Stimulated activated CD8-positive, alpha-beta memory T cell treated with anti-CD3 and anti-CD28 coated beads, Interleukin-12 subunit alpha, Interleukin-12 subunit beta, amount 100 ng/mL, for 1 hour (primary cell): ENCODE data around the gene KRT79.

Experiments used
- DNase-seq: peaks from one replicate; pipeline ENCODE4 v3.0.0-alpha.2; 2020; ENCODE audit warnings: low read depth

KRT79 gene

DNA sequence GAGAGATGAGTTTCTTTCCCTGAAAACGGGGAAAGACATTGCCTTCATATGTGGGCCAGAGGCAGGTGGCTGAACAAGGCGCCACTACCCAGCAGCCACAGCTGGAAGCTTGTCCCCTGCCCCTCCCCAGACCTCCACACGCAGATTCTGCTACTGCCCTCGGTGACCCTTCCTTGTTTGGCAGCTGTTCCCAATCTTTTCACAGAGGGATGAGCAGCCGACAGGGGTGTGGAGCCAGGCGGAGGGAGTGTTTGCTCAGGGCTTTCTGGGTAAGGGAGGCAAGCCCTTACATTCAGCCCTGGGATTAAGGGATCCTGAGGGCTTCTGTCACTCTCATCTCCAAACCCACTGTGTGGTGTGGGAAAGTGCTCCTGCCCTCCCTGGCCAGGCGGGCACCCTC is 15.7 kb downstream of the KRT79 start:
- no peak for DNase-seq

DNA sequence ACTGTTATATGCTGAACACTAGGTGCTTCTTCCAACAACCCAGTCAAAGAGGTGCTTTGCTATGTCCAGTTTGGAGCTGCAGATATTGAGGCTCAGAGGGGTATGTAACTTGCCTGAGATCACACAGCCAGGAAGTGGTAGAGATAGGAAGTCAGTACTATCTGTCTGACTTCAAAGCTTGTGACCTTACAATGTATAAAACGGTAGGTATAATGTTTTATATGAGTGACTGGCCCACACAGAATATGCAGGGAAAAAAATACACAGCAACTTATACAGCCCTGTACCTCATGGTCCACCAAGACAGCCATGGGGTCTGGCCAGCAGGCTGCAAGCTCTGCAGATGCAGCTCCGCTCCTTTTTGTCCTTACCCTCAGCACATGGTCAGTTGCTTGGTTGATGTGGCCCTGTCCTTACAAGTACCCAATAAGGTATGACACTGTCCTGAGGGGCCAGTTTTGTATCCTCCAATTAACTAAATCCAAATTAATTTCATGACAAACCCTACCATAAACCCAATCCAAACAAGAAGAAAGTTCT is 16.3 kb downstream of the KRT79 start:
- DNase-seq, result no peak

DNA sequence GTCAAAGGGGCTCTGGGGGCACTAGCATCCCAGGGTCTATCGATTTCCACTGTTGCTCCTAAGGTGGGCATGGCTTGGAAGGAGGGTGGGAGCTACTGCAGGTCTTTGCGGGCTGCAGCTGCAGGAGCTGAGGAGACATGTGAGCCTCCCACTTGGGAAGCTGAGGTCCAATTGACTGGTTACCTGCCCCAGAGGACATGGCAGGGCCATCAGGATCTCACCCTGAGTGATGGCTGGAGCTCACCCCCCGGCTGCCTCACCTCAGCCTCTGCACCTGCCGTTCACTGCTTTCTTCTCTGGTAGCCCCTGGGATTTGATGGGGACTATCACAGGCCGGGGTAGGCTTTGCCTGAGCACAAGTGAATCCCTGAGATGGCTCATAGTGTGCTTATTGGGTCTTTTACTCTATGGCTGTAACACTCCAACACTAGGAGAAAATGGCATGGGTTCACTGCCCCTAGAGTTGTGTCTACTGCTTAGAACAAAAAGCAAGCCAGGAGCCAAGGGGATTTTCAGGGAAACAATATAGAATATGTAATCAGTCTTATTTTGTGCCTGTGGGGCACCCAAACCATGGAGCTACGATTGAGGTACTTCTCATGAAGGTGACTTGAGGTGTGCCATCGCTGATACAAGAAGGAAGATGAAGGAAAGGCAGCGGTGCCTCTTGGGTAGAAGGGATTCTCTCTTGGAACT is 17.0 kb downstream of the KRT79 start:
- DNase-seq, result no peak

DNA sequence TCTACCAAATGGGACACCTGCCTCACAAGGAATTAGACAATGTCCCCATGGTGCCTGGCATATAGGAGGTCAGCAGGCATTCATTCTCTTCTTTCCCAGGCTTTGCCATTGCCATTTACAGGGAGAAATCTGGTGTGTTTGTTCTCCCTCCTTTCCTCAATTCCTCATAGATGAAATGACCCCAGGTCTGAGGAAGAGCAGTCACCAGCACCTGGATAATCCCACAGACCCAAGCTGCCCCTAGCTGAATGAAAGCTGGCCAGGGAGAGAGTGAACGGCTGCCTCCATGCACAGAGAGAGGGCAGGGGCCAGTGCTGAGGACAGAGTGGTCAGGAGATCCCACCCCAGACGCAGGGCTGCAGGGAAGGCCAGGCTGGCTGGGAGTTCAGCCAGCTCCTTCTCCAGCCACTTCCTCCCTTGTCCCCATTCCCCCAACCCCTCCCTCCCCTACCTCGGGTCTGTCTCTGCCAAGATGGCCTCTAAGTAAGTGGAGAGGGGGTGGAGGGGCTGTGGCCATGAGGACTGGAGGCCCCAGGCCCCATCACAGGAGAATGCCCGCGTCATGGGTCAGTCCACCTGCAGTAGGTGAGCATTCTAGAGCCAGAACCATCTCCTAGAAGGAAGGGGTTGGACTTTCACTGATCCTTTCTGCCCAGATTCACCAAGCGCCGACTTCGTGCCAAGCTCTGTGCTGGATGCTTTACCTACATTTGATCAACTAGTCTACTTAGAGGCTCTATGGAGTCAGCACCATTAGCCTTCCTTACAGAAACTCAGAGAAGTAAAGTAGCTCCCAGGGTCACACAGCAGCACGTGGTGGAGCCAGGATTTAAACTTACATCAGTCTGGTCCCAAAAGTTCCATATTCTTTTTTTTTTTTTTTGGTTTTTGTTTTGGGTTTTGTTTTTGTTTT is 18.2 kb downstream of the KRT79 start:
- DNase-seq, result no peak

DNA sequence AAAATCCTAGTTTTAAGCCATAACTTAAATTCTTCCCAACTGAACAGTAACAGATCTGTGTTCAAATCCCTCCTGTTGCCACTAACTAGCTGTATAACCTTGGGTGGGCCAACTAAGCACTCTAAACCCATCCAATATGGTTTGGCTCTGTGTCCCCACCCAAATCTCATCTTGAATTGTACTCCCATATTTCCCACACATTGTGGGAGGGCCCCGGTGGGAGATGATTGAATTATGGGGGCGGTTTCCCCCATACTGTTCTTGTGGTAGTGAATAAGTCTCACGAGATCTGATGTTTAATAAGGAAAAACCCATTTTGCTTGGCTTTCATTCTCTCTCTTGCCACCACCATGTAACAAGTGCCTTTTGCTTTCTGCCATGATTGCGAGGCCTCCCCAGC is 18.9 kb downstream of the KRT79 start:
- DNase-seq, result no peak

DNA sequence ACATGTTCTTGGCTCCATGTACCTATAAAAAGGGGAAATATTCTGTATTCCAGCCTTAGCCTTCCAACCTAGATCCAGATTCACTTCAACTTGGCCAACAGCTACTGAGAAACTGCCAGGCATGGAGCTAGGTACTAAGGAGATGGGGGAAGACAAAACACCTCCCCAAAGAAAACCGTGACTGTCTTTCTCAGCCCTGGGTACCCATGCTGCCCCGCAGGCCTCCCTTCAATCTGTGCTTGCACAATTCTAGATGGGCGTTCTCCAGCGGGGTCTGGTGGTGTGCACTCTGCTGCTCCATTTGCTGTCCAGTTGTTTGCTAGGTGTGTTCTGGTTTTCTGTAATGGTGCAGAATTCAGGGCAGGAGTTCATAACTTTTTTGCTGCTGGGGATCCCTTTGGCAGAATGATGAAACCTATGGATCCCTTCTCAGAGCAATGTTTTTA is 19.4 kb downstream of the KRT79 start:
- no peak for DNase-seq

DNA sequence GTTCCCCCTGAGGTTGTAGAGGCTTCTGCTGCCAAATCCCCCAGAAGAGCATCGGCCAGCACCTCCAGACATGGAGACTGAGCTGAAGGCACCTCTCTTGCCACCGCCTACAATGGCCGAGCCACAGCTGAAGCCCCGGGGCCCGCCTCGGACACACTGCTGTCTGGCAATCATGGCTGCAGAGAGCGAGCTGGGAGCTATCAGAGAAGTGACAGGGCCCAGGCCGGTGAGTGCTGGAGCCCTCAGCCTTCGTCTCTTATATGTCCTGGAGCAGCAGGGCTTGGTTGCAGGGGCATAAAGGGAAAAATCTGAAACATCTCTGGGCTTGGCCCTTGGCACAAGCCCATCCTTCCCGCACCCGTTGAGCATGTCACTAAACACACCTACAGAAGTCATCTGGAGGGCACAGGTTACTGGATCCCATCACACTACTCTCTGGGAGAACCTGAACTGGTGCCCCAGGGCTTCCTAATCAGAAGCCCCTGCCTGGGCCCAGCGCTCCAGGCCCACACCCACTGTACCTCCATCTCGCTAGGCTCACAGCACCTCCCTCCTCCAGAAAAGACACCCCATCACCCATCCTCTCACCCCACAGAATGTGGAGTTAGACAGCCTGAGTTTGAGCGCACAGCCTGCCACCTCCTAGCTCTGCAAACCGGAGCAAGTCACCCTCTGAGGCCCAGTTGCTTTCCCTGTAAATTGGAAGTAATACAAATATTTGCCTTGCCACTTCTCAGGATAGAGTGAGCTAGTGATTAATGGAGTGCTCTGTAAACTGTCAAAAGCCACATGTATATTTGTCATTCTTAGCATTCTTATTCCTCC is 20.0 kb downstream of the KRT79 start, which contains the start of gene KRT4:
Gene KRT4 (minus strand): TSS at position 232 of the 825 bp plus-strand sequence. CDS start 58 bp downstream, at position 174.
- no peak for DNase-seq

DNA sequence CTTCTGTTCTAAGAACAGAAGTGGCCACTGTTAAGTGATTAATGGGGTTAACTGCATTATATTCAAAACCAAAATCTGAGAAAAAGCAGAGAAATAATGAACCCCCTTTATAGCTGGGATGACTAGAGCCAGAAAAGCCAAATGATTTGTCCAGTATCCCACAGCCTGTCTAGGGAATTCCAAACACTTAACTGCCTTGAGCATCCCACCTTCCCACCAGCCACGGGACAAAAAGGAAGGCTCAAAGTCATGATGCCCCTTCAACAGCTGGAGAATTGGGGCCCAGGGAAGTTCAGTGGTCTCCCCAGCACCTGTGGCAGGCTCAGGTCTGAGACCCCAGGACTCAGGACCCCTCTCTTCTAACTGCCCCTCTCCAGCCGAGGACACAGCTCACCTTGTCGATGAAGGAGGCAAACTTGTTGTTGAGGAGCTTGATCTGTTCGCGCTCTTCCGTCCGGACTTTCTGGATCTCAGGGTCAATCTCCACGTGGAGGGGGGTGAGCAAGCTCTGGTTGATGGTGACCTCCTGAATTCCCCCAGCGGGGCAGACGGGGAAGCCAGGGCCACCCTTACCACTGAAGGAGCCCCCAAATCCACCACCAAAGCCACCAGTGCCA is 20.8 kb downstream of the KRT79 start:
- DNase-seq, result no peak

DNA sequence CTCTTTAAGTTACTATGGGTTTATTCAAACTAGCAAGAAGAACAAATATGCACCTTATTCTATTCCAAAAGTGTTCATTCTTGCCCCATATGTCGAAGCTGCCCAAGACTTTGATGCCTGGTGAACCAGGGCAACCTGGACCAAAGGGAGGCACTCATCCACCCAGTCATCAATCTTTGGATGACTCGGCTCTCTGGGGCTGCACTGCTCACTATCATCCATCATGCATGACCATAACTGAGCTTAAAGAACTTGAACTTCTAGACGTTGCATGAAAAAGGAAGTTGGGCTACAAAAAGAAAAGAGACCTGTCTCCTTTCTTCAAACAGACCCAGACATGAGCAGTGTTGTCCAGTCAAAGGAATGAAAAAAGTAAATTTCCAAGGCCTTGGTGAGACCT is 21.4 kb downstream of the KRT79 start:
- no peak for DNase-seq

DNA sequence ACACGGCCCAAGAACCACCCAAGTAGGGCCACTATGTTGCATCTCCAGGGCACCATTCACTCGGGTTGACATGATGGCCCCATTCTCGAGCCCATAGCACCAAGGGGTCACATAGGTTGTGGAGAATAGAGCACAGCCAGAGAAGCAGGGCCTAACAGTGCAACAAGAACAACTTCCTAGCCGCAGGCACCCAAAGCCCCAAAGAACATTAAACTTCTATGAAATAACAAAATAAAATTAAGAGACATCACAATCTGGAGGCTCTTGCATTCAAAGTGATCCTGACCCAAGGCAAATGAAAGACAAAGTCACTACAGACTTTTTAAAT is 22.1 kb downstream of the KRT79 start:
- no peak for DNase-seq

DNA sequence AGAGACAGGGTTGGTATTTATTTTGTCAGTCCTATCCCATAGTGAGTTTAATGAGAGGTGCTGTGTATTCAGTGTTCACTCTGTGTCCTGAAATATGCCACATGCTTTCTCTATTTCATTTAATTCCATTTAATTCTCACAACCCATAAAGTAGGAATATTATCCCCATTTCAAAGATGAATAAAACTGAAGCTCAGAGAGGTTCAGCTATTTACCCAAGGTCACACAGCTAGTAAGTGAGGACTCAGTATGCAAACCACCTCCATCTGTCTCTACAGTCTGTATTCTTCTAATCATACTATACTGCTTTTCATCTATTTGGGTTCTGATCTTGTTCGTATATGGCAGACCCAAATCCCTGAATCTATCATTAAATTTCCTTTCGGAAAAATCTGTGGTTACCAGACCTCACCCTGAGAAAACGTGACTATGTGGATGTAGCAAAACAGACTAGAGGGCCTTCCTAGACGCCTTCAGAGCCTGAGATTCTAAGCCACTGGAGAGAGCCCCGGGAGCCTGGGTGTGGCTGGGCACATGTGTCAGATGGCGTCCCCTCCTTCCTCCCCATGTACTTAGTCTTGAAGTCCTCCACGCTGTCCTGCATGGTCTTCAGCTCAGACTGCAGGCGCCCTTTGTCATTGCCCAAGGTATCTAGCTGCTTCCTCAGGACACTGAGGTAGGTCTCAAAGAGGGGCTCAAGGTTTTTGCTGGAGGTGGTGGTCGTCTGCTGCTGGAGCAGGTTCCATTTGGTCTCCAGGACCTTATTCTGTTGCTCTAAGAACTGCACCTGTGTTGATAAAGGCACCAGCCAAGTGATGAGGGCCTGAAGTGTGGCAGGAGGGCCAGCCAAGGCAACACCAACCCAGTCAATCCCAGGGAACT is 22.7 kb downstream of the KRT79 start:
- DNase-seq, result no peak

DNA sequence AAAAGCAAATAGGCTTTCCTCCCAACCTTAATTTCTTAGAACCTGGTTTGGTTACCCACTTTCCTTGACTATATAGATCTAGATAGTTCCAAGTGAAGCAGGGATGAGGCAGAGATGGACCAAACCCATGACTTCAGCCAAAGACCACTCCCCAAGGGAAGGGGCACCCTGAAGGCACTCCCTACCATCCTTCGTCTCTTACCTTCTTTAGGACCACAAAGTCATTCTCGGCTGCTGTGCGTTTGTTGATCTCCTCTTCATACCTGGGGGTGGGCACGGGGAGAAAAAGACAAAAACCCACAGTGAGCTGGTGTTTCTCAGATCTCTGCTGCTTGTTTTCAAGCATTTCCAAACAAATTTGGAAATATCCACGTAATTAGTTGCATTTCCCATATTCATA is 23.6 kb downstream of the KRT79 start:
- DNase-seq, result no peak

DNA sequence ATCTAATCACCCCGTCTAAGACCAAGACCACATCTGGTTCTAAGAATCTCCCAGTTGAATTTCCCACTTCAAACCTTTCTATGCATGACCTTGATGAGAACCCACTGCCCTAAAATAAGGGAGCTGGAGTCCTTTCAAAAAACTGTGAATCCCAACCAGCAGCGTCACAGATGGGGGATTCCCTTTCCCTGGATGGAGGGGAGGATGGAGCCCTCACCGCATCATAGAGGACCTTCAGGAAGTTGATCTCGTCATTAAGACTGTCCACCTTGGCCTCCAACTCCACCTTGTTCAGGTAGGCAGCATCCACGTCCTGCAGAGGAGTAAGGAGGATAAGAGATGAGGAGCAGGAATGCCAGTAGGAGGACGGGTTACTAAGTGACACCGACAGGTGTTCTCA is 24.9 kb downstream of the KRT79 start:
- DNase-seq, result no peak

DNA sequence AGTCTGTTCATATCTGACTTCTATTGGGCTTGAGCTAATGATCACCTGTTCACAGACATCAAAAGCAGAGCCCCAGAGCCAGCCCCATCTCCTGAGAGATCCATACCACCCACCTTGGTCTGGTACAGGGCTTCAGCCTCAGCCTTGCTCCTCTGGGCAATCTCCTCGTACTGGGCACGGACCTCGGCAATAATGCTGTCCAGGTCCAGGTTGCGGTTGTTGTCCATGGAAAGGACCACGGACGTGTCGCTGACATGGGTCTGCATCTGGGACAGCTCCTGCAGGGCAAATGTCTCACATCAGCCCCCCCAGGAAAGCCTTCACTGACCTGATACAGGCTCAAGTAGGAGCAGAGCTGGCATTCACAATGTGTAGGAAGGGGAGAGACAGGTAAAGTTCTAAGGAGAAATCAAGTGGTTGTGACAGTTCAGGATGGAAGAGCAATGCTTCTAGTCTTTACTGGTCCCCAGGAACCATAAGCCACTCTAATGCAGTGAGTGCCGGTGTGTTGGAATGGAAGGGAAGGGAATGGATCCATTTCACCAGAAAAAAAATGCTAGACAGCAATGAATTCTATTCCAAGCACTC is 25.4 kb downstream of the KRT79 start:
- no peak for DNase-seq

DNA sequence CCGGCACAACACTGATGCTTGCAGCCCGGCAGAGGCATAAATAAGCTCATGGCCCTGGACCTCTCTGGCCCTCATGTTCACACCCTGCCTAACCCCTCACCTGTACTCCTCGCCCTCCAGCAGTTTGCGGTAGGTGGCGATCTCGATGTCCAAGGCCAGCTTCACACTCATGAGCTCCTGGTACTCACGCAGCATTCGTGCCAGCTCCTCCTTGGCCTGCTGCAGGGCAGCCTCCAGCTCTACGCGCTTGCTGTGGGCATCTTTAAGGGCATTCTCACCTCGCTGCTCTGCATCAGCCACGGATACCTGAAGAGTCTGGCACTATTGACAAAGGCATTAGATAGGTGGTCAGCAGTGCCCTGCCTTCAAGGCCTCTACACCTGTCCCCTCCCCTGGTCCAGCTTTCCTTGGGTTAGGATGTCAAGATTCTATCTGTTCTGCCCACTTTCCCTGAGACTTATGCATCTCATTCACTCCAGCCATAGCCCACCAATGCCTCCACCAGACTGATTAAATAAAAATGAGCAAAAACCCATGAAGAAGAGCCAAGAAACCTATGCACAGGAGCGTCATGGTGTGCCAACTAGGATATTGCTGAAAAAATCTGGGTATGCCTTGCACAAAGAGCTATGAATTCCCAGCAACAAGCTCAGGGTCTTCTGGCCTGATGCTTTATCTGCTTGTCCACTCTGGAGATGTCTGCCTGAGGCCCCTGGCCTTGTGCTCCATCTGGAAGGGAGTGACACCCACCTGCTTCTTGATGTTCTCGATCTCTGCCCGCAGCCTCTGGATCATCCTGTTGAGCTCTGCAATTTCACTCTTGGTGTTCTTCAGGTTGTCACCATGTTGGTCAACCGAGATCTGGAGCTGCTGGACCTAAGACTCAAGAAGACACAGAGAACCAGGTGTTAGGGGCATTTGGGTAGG is 26.3 kb downstream of the KRT79 start:
- DNase-seq, result no peak

DNA sequence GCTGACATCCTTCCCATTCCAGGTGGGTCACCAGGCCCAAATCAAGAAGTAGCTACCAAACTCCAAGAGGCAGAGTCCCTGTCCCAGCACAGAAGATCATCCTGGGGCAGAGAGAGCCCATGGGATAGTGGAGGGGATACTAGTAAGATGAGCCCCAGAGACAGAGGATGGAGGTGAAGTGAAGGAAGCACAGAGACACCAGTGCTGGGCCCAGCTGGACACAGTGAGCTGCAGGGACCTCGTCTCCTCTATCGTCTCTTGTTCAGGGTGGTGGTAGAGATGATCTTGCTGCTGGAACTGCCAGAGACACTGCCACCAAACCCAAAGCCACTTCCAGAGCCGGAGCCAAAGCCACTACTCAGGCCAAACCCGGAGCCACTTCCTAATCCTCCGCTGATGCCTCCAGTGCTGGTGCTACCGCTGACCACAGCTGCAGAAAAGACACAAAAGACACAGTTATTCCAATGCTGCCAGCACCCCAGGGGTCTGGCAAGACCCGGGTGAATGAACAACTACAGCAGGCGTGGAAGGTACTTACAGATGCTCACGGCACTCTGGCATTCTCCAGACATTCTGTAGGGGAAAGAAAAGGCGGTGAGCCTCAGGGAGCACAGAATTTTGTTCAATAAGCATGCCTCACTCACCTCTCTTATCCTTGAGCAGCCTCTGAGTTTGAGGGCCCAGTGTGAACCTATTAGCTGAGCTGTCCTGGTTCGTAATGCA is 27.1 kb downstream of the KRT79 start:
- DNase-seq, result no peak

DNA sequence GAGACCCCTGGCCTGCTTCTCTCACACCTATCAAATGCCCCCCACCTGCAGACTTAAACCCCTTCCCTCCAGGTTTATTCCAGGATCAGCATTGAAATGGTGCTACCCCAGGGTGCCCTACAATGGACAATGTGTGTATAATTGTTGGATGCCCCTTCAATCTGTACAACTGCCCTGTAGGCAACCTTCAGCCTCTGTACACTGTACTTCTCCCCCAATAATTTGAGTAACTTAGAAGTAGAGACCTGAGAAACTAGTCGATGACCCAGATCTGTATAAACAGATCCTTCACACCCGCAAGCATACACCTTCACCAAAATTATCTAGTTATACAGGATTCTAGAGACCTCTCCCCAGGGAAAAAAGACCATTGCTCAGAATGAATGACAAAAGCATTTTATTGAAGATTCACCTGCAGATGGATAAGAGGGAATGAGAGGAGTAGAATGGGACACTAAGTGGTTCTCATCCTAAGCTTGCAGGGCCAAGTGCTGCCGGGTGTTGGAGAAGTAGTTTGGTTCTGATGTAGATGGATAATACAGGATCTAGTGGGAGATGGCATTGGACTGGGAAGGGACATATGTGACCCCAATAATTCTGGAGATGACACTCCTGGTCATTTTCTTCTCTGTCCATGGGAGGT is 27.8 kb downstream of the KRT79 start:
- no peak for DNase-seq

DNA sequence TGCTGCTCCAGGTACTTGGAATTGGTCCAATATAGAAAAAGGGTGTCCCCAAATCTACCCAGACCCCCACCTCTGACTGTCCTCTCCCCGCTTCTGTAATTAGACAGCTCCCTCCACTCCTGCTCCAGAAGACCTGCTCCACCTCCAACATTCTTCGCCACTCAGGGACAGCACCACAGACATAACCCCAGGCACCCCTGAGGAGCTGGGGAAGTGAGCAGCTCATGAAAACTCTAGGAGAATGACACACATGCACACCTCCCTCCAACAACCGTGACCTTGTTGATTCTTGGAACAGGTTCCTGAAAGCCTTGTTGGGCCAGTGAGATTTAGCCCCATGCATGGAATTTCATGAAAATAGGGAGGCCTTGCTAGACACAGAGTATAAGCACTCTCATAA is 28.4 kb downstream of the KRT79 start:
- no peak for DNase-seq
